Psoas muscle (tissue), 8 donors: Measurements from ENCODE around the gene ATG7. TPM values are rescaled to one million over a fixed set of nuclear protein-coding genes. Genes with fewer than 3 reads are reported as not detected.

Experiments
- ATAC-seq, 4 donors: fragments of 200-7000 bp; cut with Tn5 transposase; one replicate each; pipeline ENCODE4 v1.9.1; 2020; ENCODE audit warnings: moderate library complexity in 3 of 4, mild to moderate bottlenecking in 2 of 4
- DNase-seq, 2 donors: peaks; one replicate each; pipeline ENCODE4 v3.0.0-alpha.2; 2020
- H3K27ac ChIP-seq: fragments of 200-600 bp; one replicate; pipeline ENCODE4 v1.8.0; 2022
- H3K27me3 ChIP-seq, 3 donors: fragments of 200-600 bp in 1 of 3; one replicate each; pipeline versions ENCODE4 v1.6.1 to v1.8.0; 2013 to 2022; ENCODE audit warnings: low read length in 2 of 3, mild to moderate bottlenecking in 2 of 3, moderate library complexity in 1 of 3; ENCODE audit not compliant: insufficient read depth in 3 of 3
- H3K36me3 ChIP-seq, 2 donors: fragments of 200-600 bp in 1 of 2; one replicate each; pipeline versions ENCODE4 v1.6.1 to v1.8.0; 2013 to 2022; ENCODE audit warnings: low read depth in 1 of 2, mild to moderate bottlenecking in 1 of 2, moderate library complexity in 1 of 2; ENCODE audit not compliant: insufficient read depth in 1 of 2
- H3K4me1 ChIP-seq: fragments of 200-600 bp; one replicate; pipeline ENCODE4 v1.8.0; 2022
- H3K4me3 ChIP-seq: fragments of 200-600 bp; one replicate; pipeline ENCODE4 v1.8.0; 2022; ENCODE audit warnings: mild to moderate bottlenecking
- H3K9me3 ChIP-seq: fragments of 200-600 bp; one replicate; pipeline ENCODE4 v1.8.0; 2022
- WGBS, 3 donors: extraction: QIAGEN DNeasy Blood & Tissue Kit; methylation state at CpG; one replicate each; pipeline versions ENCODE4 v1.1.6 to v1.1.7; 2013; 5-methylcytosine and 5-hydroxymethylcytosine counted together
- intact Hi-C, 2 donors: fragments of 100-400 bp; cut with DNase I; formaldehyde crosslinking; loops; one replicate each; pipeline versions ENCODE4 v1.11.0 to v1.14.2; 2022
- polyA plus RNA-seq, 3 donors: library from polyadenylated mRNA; stranded (reverse); fragments of 200-250 nt; gene quantifications; one replicate each; pipeline ENCODE4 v1.2.3, GENCODE V29; 2013
- total RNA-seq, 4 donors: library from RNA; stranded (reverse); fragmentation: NEBNext Ultra II Directional in 2 of 4; extraction: Animal tissue kit (Norgen Biotek cat#: 25700) in 2 of 4; gene quantifications; one replicate each; pipeline versions ENCODE4 v1.2.1 to v1.2.4, GENCODE V29; 2021 to 2023
- TF ChIP-seq, protein P1 (sequence below): fragments of 200-600 bp; IDR thresholded peaks from one replicate; pipeline ENCODE4 v1.8.0; 2022; ENCODE audit warnings: antibody characterized with exemption
- donor health status: healthy with polysubstance abuse.
- donor health status: DM: no; HTN: no; CAD: no; lungs with moderate emphysema.
- donor health status: Bipolar disorder and iron deficiency.
- donor health status: healthy.
- donor health status: DM: yes; HTN: yes; CAD: no.
- donor health status: DM: no; HTN: no; CAD: no.
- donor health status: DM: no; HTN: no; CAD: no.
- donor health status: DM: yes; HTN: yes; CAD: no.

The ATG7 gene
- total and polyA plus RNA-seq, 7 donors: 5.9 to 15.0 (median 13.5) TPM

DNA sequence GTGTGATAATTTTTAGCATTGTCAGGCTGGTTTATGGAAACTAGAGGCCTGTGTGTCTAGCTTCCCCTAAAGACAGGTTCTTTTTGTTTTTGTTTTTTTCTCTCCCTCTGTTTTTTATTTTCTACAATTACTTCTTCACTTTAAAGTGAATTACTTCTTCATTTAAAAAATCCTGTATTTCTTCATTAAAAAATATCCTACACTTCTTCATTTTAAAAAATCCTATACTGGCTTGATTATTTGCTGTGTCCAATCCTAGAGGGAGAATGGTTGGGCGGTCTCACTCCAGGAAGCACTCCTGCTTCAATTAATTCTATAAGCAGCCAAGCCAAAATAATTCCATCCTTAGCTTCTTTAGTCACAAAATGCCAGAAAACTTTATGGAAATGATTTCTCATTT, 11.8 kb downstream of the ATG7 start:
- Histone ChIP-seq H3K27me3 (no peaks in the 10 kb centered on the region), H3K4me1 (peaks cover 44% of the 10 kb centered on the region), H3K9me3 (no peaks in the 10 kb centered on the region), H3K4me3 (no peak overlapping the region), H3K27ac (no peak overlapping the region), H3K36me3 (peaks cover 0 to 30% of the 10 kb centered on the region in 2 donors)
- TF ChIP-seq, protein P1, sequence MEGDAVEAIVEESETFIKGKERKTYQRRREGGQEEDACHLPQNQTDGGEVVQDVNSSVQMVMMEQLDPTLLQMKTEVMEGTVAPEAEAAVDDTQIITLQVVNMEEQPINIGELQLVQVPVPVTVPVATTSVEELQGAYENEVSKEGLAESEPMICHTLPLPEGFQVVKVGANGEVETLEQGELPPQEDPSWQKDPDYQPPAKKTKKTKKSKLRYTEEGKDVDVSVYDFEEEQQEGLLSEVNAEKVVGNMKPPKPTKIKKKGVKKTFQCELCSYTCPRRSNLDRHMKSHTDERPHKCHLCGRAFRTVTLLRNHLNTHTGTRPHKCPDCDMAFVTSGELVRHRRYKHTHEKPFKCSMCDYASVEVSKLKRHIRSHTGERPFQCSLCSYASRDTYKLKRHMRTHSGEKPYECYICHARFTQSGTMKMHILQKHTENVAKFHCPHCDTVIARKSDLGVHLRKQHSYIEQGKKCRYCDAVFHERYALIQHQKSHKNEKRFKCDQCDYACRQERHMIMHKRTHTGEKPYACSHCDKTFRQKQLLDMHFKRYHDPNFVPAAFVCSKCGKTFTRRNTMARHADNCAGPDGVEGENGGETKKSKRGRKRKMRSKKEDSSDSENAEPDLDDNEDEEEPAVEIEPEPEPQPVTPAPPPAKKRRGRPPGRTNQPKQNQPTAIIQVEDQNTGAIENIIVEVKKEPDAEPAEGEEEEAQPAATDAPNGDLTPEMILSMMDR: no peak
- 97 to 99% (median 97%) methylated on average over 1 of the region's 1 CpG for WGBS, 3 donors
- ATAC-seq (no peak), DNase-seq (no peak)
- intact Hi-C loops: no loop called here

DNA sequence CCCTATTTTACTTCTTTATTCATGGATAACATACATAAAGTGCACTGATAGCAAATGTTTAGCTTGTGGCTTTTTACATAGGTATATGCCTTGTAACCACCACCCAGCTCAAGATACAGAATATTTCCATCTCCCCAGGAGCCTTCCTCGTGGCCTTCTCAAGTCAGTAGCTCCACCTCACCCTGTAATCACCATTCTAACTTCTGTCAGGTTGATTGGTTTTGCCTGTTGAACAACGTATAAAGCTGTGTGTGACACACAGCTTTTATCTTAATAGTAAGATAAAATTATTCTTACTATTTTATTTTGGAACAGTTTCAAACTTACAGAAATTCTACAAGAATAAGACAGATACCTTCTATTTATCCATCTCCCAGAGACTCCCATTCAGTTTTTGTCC, 13.3 kb downstream of the ATG7 start:
- Histone ChIP-seq H3K27me3 (no peaks in the 10 kb centered on the region), H3K9me3 (no peaks in the 10 kb centered on the region), H3K4me1 (peaks cover 52% of the 10 kb centered on the region), H3K27ac (no peak overlapping the region), H3K36me3 (peaks cover 0 to 27% of the 10 kb centered on the region in 2 donors), H3K4me3 (no peak overlapping the region)
- no peak for ATAC-seq
- no peak for DNase-seq
- 80 to 84% (median 83%) methylated on average over 2 of the region's 2 CpGs for WGBS, 3 donors
- intact Hi-C loops: loop anchor here in 1 of 2 donors (5.0 kb wide), 1 partner anchor 128 kb away; no protein-coding TSS in a partner anchor
- TF ChIP-seq, protein P1: no peak

DNA sequence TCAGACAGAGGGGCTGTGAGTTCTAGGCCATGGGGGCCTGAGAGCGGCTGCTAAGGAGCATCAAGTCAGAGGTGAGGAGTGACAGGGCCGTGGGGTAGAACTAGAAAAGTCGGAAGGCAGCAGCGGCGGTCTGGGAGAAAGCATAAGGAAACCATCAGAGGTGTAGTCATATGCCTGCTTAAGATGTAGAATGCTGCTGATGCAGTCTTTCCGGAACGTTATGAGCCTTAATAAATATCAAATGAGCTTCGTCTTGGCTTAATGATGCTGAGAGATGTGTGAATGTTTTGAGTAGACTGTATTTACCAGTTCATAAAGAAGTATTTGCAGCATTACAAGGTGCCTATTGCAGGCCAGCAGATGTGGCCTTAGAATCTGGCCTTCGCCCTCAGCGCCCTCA, 15.2 kb downstream of the ATG7 start:
- Histone ChIP-seq H3K4me1 (peaks cover 46% of the 10 kb centered on the region), H3K27ac (peak overlapping the region; percentile 82), H3K27me3 (no peaks in the 10 kb centered on the region), H3K36me3 (peaks cover 0 to 19% of the 10 kb centered on the region in 2 donors), H3K4me3 (no peak overlapping the region), H3K9me3 (no peaks in the 10 kb centered on the region)
- intact Hi-C loops: loop anchor here in 1 of 2 donors (5.0 kb wide), 1 partner anchor 130 kb away; no protein-coding TSS in a partner anchor
- TF ChIP-seq, protein P1: no peak
- no peak for DNase-seq
- no peak for ATAC-seq
- 75 to 90% (median 80%) methylated on average over 9 to 10 of the region's 10 CpGs for WGBS, 3 donors

DNA sequence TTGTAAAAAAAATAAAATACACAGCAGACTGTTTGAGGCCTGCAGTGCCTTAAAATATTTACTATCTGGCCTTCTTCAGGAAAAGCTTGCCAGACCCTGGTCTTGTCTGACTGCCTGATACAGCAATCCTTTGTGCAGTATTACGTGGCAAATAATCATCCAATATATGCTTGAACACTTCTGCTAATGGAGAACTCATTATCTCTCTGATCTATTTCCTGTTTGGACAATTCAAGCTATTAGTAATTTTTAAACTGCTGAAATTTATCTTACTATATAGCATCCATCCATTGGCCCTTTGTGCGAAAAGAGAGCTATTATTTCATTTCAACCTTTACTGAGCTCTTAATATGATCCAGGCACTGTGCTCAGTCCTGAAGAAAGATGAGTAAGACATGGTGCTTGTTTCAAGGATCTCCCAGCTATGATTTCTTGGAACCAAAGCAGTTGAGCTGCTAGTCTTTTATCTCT, 15.9 kb downstream of the ATG7 start:
- ATAC-seq (no peak), DNase-seq (no peak)
- no peaks in the 10 kb centered on the region for H3K27me3 ChIP-seq
- H3K36me3 ChIP-seq: peaks cover 0 to 19% of the 10 kb centered on the region in 2 donors
- intact Hi-C loops: loop anchor here in 1 of 2 donors (5.0 kb wide), 1 partner anchor 131 kb away; no protein-coding TSS in a partner anchor
- no peak overlapping the region for H3K4me3 ChIP-seq
- WGBS, 3 donors: 73 to 84% (median 78%) methylated on average over 2 of the region's 2 CpGs
- peak overlapping the region; percentile 82 for H3K27ac ChIP-seq
- H3K9me3 ChIP-seq: no peaks in the 10 kb centered on the region
- peaks cover 40% of the 10 kb centered on the region for H3K4me1 ChIP-seq
- TF ChIP-seq, protein P1: no peak
